Upper lobe of left lung (tissue), 6 donors: ENCODE measurements around the gene FAM168A. TPM values are rescaled to one million over a fixed set of nuclear protein-coding genes. Genes with fewer than 3 reads are reported as not detected.

ENCODE experiments used
- ATAC-seq, 2 donors: fragments of 200-7000 bp; cut with Tn5 transposase; one replicate each; pipeline ENCODE4 v1.9.1; 2022; ENCODE audit warnings: mild to moderate bottlenecking in 2 of 2, moderate library complexity in 2 of 2; ENCODE audit not compliant: low FRiP score in 2 of 2
- DNase-seq, 2 donors: peaks; one replicate each; pipeline ENCODE4 v3.0.0-alpha.2; 2019 to 2020
- H3K27ac ChIP-seq, 4 donors: fragments of 200-600 bp; sonication (generic); one replicate each; pipeline ENCODE4 v1.5.1; 2016 to 2019
- H3K27me3 ChIP-seq, 4 donors: fragments of 200-600 bp; sonication (generic); one replicate each; pipeline ENCODE4 v1.5.1; 2017 to 2019
- H3K36me3 ChIP-seq, 4 donors: fragments of 200-600 bp; sonication (generic); one replicate each; pipeline ENCODE4 v1.5.1; 2016 to 2019
- H3K4me1 ChIP-seq, 4 donors: fragments of 200-600 bp; sonication (generic); one replicate each; pipeline ENCODE4 v1.5.1; 2018 to 2019
- H3K4me3 ChIP-seq, 4 donors: fragments of 200-600 bp; sonication (generic); one replicate each; pipeline ENCODE4 v1.5.1; 2017 to 2019; ENCODE audit warnings: mild to moderate bottlenecking in 2 of 4, moderate library complexity in 1 of 4
- H3K9me3 ChIP-seq, 4 donors: fragments of 200-600 bp; sonication (generic); one replicate each; pipeline ENCODE4 v1.5.1; 2018 to 2019
- CTCF ChIP-seq, 6 experiments: fragments of 450-650 bp in 4 of 6; fragments of 200-600 bp in 2 of 6; sonication (generic) in 2 of 6; IDR thresholded peaks; one replicate each; pipeline ENCODE4 v1.5.1; 2016 to 2019; ENCODE audit warnings: antibody characterized with exemption in 6 of 6
- EP300 ChIP-seq, 4 donors: sonication (generic); formaldehyde crosslinking; IDR thresholded peaks; one replicate each; pipeline ENCODE4 v1.5.1; 2017; ENCODE audit warnings: antibody characterized with exemption in 4 of 4, control low read depth in 2 of 4
- POLR2A ChIP-seq, 4 donors: fragments of 450-650 bp; IDR thresholded peaks; one replicate each; pipeline ENCODE4 v1.5.1; 2016 to 2017; ENCODE audit warnings: antibody characterized with exemption in 4 of 4, mild to moderate bottlenecking in 2 of 4
- POLR2AphosphoS5 ChIP-seq, 2 donors: sonication (generic); formaldehyde crosslinking; IDR thresholded peaks; one replicate each; pipeline ENCODE4 v1.5.1; 2017; ENCODE audit warnings: antibody characterized with exemption in 2 of 2
- WGBS, 2 donors: methylation state at CpG; one replicate each; pipeline ENCODE4 v1.1.5; 2017 to 2018; 5-methylcytosine and 5-hydroxymethylcytosine counted together
- total RNA-seq, 6 donors: library from RNA; depleted of rRNA in 4 of 6; stranded (reverse); fragments of >200 nt in 4 of 6; gene quantifications; one replicate each; pipeline versions ENCODE4 v1.1.0 to v1.2.1, GENCODE V29; 2016 to 2021
- donor health status: DM: no; HTN: no; CAD: no; lungs with moderate emphysema.
- donor health status: DM: no; HTN: yes; CAD: no; lungs with severe emphysema.

Gene FAM168A
- total RNA-seq, 6 donors from 2014 or later = 15.7 to 30.7 (median 24.1) TPM

GRCh38 chr11:73510106-73510505 lies 87.8 kb downstream of the FAM168A start:
- 95 to 96% methylated on average over 4 of the region's 4 CpGs for WGBS, 2 donors
- no peaks in the 10 kb centered on the region for H3K4me1 ChIP-seq
- DNase-seq = no peak
- ATAC-seq = no peak
- H3K36me3 ChIP-seq = no peaks in the 10 kb centered on the region
- H3K27ac ChIP-seq = no peak overlapping the region
- H3K9me3 ChIP-seq = no peaks in the 10 kb centered on the region
- TF ChIP-seq POLR2AphosphoS5 (IDR thresholded peaks at IDR 0.05) = no peak
- TF ChIP-seq EP300 (IDR thresholded peaks at IDR 0.05) = no peak
- no peak for TF ChIP-seq POLR2A (IDR thresholded peaks at IDR 0.05)
- TF ChIP-seq CTCF (IDR thresholded peaks at IDR 0.05) = no peak
- H3K4me3 ChIP-seq = no peak overlapping the region
- no peaks in the 10 kb centered on the region for H3K27me3 ChIP-seq

GRCh38 chr11:73509188-73509587 lies 88.7 kb downstream of the FAM168A start:
- Histone ChIP-seq H3K27ac (no peak overlapping the region), H3K36me3 (no peaks in the 10 kb centered on the region), H3K27me3 (no peaks in the 10 kb centered on the region), H3K9me3 (no peaks in the 10 kb centered on the region), H3K4me3 (no peak overlapping the region), H3K4me1 (no peaks in the 10 kb centered on the region)
- no peak for ATAC-seq
- DNase-seq = no peak
- WGBS, 2 donors = 48 to 67% methylated on average over 1 of the region's 1 CpG
- TF ChIP-seq EP300 (IDR thresholded peaks at IDR 0.05) = no peak
- TF ChIP-seq POLR2A (IDR thresholded peaks at IDR 0.05) = no peak
- no peak for TF ChIP-seq CTCF (IDR thresholded peaks at IDR 0.05)
- no peak for TF ChIP-seq POLR2AphosphoS5 (IDR thresholded peaks at IDR 0.05)

GRCh38 chr11:73508243-73509176 lies 89.4 kb downstream of the FAM168A start:
- H3K9me3 ChIP-seq = no peaks in the 10 kb centered on the region
- no peaks in the 10 kb centered on the region for H3K4me1 ChIP-seq
- H3K27me3 ChIP-seq = no peaks in the 10 kb centered on the region
- no peak overlapping the region for H3K4me3 ChIP-seq
- TF ChIP-seq POLR2AphosphoS5 (IDR thresholded peaks at IDR 0.05) = no peak
- no peak for TF ChIP-seq CTCF (IDR thresholded peaks at IDR 0.05)
- no peak for TF ChIP-seq EP300 (IDR thresholded peaks at IDR 0.05)
- no peak for TF ChIP-seq POLR2A (IDR thresholded peaks at IDR 0.05)
- no peak for ATAC-seq
- 95 to 96% methylated on average over 10 of the region's 10 CpGs for WGBS, 2 donors
- DNase-seq = no peak
- H3K36me3 ChIP-seq = no peaks in the 10 kb centered on the region
- no peak overlapping the region for H3K27ac ChIP-seq

GRCh38 chr11:73507086-73507485 lies 90.8 kb downstream of the FAM168A start:
- no peak overlapping the region for H3K27ac ChIP-seq
- 77 to 84% methylated on average over 2 of the region's 2 CpGs for WGBS, 2 donors
- H3K36me3 ChIP-seq = no peaks in the 10 kb centered on the region
- H3K4me1 ChIP-seq = no peaks in the 10 kb centered on the region
- H3K27me3 ChIP-seq = no peaks in the 10 kb centered on the region
- ATAC-seq (no peak), DNase-seq (no peak)
- TF ChIP-seq EP300 (IDR thresholded peaks at IDR 0.05) (no peak), POLR2AphosphoS5 (IDR thresholded peaks at IDR 0.05) (no peak), CTCF (IDR thresholded peaks at IDR 0.05) (no peak), POLR2A (IDR thresholded peaks at IDR 0.05) (no peak)
- H3K9me3 ChIP-seq = no peaks in the 10 kb centered on the region
- H3K4me3 ChIP-seq = no peak overlapping the region
